Raji (cell line): Measurements from ENCODE around the gene FOXP3.

Experiments used
- POLR2A ChIP-seq: IDR thresholded peaks from 2 replicates; pipeline ENCODE4 v1.6.1; 2011; ENCODE audit warnings: low read depth, low read length, control low read depth; ENCODE audit not compliant: insufficient read depth

The FOXP3 gene, protein sequence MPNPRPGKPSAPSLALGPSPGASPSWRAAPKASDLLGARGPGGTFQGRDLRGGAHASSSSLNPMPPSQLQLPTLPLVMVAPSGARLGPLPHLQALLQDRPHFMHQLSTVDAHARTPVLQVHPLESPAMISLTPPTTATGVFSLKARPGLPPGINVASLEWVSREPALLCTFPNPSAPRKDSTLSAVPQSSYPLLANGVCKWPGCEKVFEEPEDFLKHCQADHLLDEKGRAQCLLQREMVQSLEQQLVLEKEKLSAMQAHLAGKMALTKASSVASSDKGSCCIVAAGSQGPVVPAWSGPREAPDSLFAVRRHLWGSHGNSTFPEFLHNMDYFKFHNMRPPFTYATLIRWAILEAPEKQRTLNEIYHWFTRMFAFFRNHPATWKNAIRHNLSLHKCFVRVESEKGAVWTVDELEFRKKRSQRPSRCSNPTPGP

GRCh38 chrX:49264460-49264859, at the start of gene FOXP3:
Gene FOXP3, minus strand, starts transcription at chrX:49264710. Its CDS starts 6,205 bp downstream, at chrX:49258505.
- no peak for TF ChIP-seq POLR2A

GRCh38 chrX:49312176-49312575, 47.7 kb upstream of the FOXP3 start:
- no peak for TF ChIP-seq POLR2A

GRCh38 chrX:49310371-49310770, 45.9 kb upstream of the FOXP3 start:
- TF ChIP-seq POLR2A = no peak

DNA sequence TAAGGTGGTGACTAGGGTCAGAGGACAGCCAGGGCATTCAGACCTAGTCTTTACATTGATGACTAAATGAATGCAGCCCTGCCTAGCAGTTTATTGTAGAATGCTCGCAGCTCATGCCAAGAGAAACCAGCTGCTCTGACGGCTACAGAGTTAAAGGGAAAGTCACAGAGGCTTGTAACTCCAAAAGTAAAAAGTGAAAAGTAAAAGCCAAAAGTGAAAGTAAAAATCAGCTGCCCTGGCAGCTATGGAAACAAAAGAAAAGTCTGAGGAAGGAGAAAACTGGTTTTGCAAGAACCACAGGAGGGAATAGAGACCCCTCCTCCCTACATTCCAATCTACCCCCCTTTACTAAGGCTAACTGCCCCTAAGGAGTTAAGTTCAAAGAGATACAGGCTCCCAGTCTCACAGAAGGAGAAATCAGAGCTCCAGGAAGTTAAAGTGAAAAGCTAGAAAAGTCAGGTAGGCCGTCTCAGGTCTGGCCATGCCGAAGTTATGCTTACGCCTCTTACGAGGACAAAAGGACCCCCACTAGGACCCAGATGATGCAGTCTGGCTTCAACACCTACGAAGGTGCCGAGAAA, 45.0 kb upstream of the FOXP3 start:
- no peak for TF ChIP-seq POLR2A

DNA sequence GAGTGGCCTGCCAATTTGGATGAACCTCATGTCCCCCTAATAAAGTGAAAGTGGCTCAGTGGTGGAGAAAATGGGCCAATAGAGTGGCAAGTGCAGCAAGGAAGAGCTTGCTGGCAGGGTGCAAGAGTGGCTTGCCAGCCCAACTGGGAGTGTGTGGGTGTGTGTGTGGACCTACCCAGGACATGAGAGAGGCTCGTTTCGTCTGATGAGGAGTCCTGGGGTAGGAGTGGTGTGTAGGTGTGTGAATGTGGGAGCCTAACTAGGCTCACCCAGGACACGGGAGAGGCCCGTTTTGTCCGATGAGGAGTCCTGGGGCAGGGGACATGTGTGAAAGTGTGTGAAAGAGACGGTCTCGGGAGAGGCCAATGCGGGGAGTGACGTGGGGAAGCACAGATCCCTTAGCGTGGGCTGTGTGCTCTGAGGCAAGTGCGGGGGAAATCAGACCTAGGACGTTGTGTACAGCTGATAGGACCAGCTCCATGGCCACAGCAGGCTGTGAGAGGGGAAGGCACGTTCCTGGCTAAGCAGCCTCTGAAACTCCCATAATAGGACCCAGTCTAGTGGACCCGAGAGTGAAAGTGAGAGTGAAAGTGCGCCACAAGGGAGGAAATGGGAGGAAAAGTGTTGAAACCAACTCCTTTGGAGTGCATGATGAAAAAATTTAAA, 44.2 kb upstream of the FOXP3 start:
- TF ChIP-seq POLR2A = no peak

- no peak for TF ChIP-seq POLR2A
These were observed 38.8 kb upstream of the FOXP3 start, which contains the start of gene GAGE10 for GRCh38 chrX:49303346-49303745. Gene GAGE10, plus strand, starts transcription at chrX:49303646. Its CDS starts 1,214 bp downstream, at chrX:49304860.

GRCh38 chrX:49300703-49301102, 36.2 kb upstream of the FOXP3 start:
- TF ChIP-seq POLR2A = no peak

DNA sequence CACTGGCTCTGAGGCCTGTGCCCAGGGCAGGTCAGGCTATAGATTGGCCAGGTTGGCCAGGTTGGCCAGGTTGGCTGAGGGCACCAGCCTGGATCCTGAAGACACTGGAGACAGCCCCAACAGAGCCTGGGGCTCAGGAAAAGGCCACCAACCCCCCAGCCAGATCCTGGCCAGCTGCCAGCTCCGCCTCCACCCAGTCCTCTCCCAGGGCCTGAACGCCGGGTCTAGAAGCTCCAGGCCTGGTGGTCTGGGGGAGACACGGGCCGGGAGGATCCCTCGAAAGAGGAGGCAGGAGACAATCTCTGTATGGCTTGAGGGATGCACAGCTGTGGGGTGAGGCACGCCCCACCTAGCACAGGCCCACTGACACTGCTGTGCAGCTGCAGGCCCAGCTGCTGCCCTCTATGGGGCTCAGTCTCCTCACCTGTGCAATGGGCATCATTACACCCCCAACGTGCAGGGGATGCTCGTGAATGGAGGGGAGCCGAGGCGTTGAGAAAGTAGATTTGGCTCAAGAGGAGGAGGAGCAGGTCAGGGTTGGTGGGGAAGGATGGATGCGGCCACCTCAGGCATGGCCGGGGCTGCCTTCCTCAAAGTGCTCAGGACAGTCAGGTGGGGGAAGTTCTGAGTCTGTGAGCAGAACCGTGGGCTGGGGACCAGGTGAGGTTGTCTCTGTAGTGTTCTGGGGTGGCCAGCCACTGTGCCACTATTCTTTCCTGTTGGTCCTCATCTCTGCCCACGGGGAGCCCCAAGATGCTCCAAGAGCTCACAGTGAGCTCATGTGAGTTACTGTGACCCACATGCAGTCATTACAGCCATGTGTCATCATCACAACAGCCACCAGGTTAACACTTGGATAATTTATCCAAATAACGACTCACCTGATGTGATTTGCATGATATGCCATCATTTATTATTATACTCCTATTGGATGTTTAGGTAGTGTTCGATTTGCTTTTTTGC, 28.2 kb upstream of the FOXP3 start:
- TF ChIP-seq POLR2A = no peak

DNA sequence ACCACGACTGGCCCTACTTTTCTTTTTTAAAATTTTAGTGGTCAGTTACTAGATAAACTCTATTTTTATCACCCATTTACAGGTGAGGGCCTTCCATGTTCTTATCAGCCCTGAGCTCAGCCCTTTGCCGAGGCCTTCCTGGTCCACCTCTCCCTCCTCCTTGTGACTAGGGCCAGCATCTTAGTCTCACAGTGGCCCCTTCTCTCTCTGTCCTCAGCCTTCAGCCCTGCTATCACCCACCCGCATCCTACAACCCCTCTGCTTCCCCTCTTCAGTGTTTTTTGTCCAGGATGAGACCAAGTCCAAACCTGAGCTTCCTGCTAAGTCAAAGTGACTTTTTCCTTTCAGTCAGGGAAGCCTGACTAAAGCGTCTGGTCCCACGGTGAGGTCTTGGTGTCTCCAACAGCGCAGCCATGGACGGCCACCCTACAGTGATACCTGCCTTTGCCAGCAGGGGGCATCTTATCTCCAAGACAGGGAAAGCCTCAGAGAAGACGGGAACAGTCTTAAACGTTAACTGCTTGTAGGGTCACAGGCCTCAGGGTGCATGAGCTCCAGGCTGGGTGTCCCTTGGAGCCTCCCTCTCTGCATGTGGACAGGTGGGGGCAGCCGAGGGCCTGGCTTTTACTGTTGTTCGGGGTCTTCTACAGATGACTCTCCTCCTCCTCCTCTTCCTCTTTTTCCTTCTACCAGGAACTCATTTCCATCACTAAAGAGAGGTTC, 27.3 kb upstream of the FOXP3 start:
- TF ChIP-seq POLR2A = no peak

DNA sequence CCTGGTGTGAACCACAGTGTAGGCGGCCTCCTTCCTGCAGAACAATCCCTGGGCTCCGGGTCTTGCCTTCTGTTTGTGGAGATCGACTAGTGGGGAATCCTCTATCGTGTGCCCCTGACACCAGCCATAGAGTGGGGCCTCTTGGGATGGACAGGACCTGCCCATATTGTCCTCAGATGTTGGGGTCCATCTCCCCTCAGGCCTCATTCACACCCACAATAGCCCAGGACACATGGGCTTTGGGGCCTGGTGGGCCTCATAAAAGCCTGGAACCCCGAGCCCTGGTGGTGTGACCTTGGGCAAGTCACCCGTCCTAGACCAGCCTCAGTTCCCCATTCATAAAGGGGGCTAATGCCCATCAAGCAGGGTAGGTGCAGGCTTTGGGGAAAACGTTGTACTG, 25.7 kb upstream of the FOXP3 start:
- no peak for TF ChIP-seq POLR2A

- no peak for TF ChIP-seq POLR2A
These were observed 23.2 kb upstream of the FOXP3 start for GRCh38 chrX:49287665-49288064.

GRCh38 chrX:49286581-49286980, 22.1 kb upstream of the FOXP3 start:
- TF ChIP-seq POLR2A = no peak

GRCh38 chrX:49286136-49286535, 21.6 kb upstream of the FOXP3 start:
- no peak for TF ChIP-seq POLR2A

DNA sequence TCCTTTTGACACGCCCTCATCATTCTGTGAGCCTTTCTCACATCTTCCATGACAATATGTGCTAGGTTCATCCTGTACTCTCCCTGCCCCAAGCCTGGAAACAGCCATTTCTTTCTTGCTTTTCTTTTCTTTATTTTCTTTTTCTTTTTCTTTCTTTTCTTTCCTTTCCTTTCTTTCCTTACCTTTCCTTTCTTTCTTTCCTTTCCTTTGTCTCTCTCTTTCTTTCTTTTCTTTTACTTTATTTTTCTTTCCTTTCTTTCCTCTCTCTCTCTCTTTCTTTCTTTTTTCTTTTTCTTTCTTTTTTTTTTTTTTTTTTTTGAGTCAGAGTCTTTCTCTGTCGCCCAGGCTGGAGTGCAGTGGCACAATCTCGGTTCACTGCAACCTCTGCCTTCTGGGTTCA, 19.7 kb upstream of the FOXP3 start:
- TF ChIP-seq POLR2A = no peak
